SK-N-SH (cell line): Measurements from ENCODE around the gene NEK10. TPM values are rescaled to one million over a fixed set of nuclear protein-coding genes. Genes with fewer than 3 reads are reported as not detected.
A peak's percentile ranks its signal among the peaks of the same experiment; 100 is the strongest.

Experiments used
- CTCF ChIA-PET: fragments of 300-600, 350-600 bp; formaldehyde crosslinking; extraction: SDS; loops from one replicate; lab custom pipeline; 2021; lab: Yijun Ruan, JAX
- POLR2A ChIA-PET: fragments of 350-600 bp; sonication (Branson Sonifier 250); formaldehyde crosslinking; extraction: SDS; loops from one replicate; lab custom pipeline; 2020; ENCODE audit warnings: antibody characterized with exemption, inconsistent platforms; lab: Yijun Ruan, JAX
- DNase-seq: peaks from one replicate; pipeline ENCODE4 v3.0.0; 2012
- H2AFZ ChIP-seq: fragments of 200-600 bp; sonication (generic); 2 replicates; pipeline ENCODE4 v1.8.1; 2016; ENCODE audit warnings: antibody characterized with exemption, mild to moderate bottlenecking, low read depth
- H3F3A ChIP-seq: fragments of 200-600 bp; sonication (generic); replicated peaks from 2 replicates; pipeline ENCODE3; 2016; ENCODE audit warnings: antibody characterized with exemption, mild to moderate bottlenecking; ENCODE audit not compliant: insufficient read depth
- H3K27ac ChIP-seq, 2 experiments: fragments of 200-500 bp in 1 of 2; fragments of 200-600 bp in 1 of 2; sonication (Bioruptor generic) in 1 of 2; sonication (generic), shearing (Covaris generic) in 1 of 2; 2 replicates each; pipeline versions ENCODE4 v1.5.1 to v1.6.1; 2014 to 2016; ENCODE audit warnings: low read depth in 2 of 2, inconsistent platforms in 1 of 2, low read length in 1 of 2, mild to moderate bottlenecking in 1 of 2, mixed read lengths in 1 of 2
- H3K27me3 ChIP-seq: fragments of 200-600 bp; sonication (generic), shearing (Covaris generic); 2 replicates; pipeline ENCODE4 v1.6.1; 2016; ENCODE audit warnings: mixed run types; ENCODE audit not compliant: insufficient read depth
- H3K36me3 ChIP-seq, 2 experiments: fragments of 200-500 bp in 1 of 2; fragments of 200-600 bp in 1 of 2; sonication (Bioruptor generic) in 1 of 2; sonication (generic) in 1 of 2; replicated peaks in 1 of 2; 2 replicates each; pipeline versions ENCODE3 to v1.5.1; 2014 to 2016; ENCODE audit warnings: low read length in 1 of 2, mild to moderate bottlenecking in 1 of 2; ENCODE audit not compliant: insufficient read depth in 2 of 2, control insufficient read depth in 1 of 2
- H3K4me1 ChIP-seq, 2 experiments: fragments of 200-500 bp in 1 of 2; fragments of 200-600 bp in 1 of 2; sonication (Bioruptor generic) in 1 of 2; sonication (generic), shearing (Covaris generic) in 1 of 2; 2 replicates each; pipeline versions ENCODE4 v1.5.1 to v1.6.1; 2014 to 2016; ENCODE audit warnings: low read depth in 1 of 2, low read length in 1 of 2, mixed run types in 1 of 2; ENCODE audit not compliant: insufficient read depth in 2 of 2, control insufficient read depth in 1 of 2
- H3K4me2 ChIP-seq: fragments of 200-600 bp; sonication (generic), shearing (Covaris generic); 2 replicates; pipeline ENCODE4 v1.6.1; 2017; ENCODE audit warnings: mixed run types
- H3K4me3 ChIP-seq, 2 experiments: fragments of 200-500 bp in 1 of 2; fragments of 200-600 bp in 1 of 2; sonication (Bioruptor generic) in 1 of 2; sonication (generic), shearing (Covaris generic) in 1 of 2; 2 replicates each; pipeline versions ENCODE4 v1.5.1 to v1.8.1; 2014 to 2016; ENCODE audit warnings: low read depth in 2 of 2, inconsistent platforms in 1 of 2, low read length in 1 of 2, mild to moderate bottlenecking in 1 of 2, mixed read lengths in 1 of 2, moderate library complexity in 1 of 2
- H3K79me2 ChIP-seq: fragments of 200-600 bp; sonication (generic); 2 replicates; pipeline ENCODE4 v1.8.1; 2017; ENCODE audit warnings: mild to moderate bottlenecking; ENCODE audit not compliant: insufficient read depth
- H3K9ac ChIP-seq: fragments of 200-600 bp; sonication (generic); 2 replicates; pipeline ENCODE4 v1.6.1; 2017; ENCODE audit warnings: mixed run types
- H3K9me2 ChIP-seq: fragments of 200-600 bp; sonication (generic); 2 replicates; pipeline ENCODE4 v1.6.1; 2017; ENCODE audit warnings: mixed run types
- H3K9me3 ChIP-seq: fragments of 200-600 bp; sonication (generic); 2 replicates; pipeline ENCODE4 v1.6.1; 2017; ENCODE audit warnings: mixed run types, mild to moderate bottlenecking, moderate library complexity
- H4K20me1 ChIP-seq: fragments of 200-600 bp; sonication (generic); 2 replicates; pipeline ENCODE4 v1.6.1; 2017; ENCODE audit warnings: mild to moderate bottlenecking, mixed run types; ENCODE audit not compliant: insufficient read depth
- ELF1 ChIP-seq: IDR thresholded peaks from 2 replicates; pipeline ENCODE4 v1.4.0; 2012
- FOXM1 ChIP-seq: IDR thresholded peaks from 2 replicates; pipeline ENCODE4 v1.4.0; 2012; ENCODE audit warnings: low read depth, mild to moderate bottlenecking
- GATA2 ChIP-seq: sonication (generic); formaldehyde crosslinking; IDR thresholded peaks from 2 replicates; pipeline ENCODE4 v1.5.0; 2020; ENCODE audit warnings: mild to moderate bottlenecking, missing genetic modification reagents
- JUND ChIP-seq: IDR thresholded peaks from 2 replicates; pipeline ENCODE4 v1.4.0; 2012
- MXI1 ChIP-seq: IDR thresholded peaks from 2 replicates; pipeline ENCODE4 v1.6.1; 2012; ENCODE audit warnings: mild to moderate bottlenecking, low read depth, low read length, improper control_type of control experiment
- NFIC ChIP-seq: IDR thresholded peaks from 2 replicates; pipeline ENCODE4 v1.4.0; 2012; ENCODE audit warnings: borderline replicate concordance
- RAD21 ChIP-seq: IDR thresholded peaks from 2 replicates; pipeline ENCODE4 v1.6.1; 2012; ENCODE audit warnings: mild to moderate bottlenecking, low read length
- RFX5 ChIP-seq: IDR thresholded peaks from 2 replicates; pipeline ENCODE4 v1.6.1; 2012; ENCODE audit warnings: mild to moderate bottlenecking, improper control_type of control experiment, low read length
- SMC3 ChIP-seq: IDR thresholded peaks from 2 replicates; pipeline ENCODE4 v1.6.1; 2012; ENCODE audit warnings: low read depth, low read length, improper control_type of control experiment
- TCF12 ChIP-seq: IDR thresholded peaks from 2 replicates; pipeline ENCODE4 v1.4.0; 2012
- YY1 ChIP-seq: IDR thresholded peaks from 2 replicates; pipeline ENCODE4 v1.4.0; 2012; ENCODE audit warnings: low read depth, mild to moderate bottlenecking
- WGBS: methylation state at CpG from one replicate; pipeline ENCODE4 v1.1.6; 2017; ENCODE audit warnings: low lambda C conversion rate; 5-methylcytosine and 5-hydroxymethylcytosine counted together
- polyA plus RNA-seq, 3 experiments: library from polyadenylated mRNA; depleted of rRNA; stranded (reverse); fragments of >200 nt; gene quantifications; 2 replicates each; pipeline ENCODE4 v1.2.3, GENCODE V29; 2012
- TF ChIP-seq, protein P1 (sequence below): IDR thresholded peaks from 2 replicates; pipeline ENCODE4 v1.4.0; 2012; ENCODE audit warnings: low read depth, borderline replicate concordance
- TF ChIP-seq, protein P2 (sequence below): fragments of 200-600 bp; sonication (generic); IDR thresholded peaks from 2 replicates; pipeline ENCODE4 v1.6.1; 2017; ENCODE audit warnings: antibody characterized with exemption, mild to moderate bottlenecking, moderate library complexity

The NEK10 gene
- polyA plus RNA-seq, 1 of the 3 experiments (the other 2 are of a cell fraction) = 1.0 TPM

DNA sequence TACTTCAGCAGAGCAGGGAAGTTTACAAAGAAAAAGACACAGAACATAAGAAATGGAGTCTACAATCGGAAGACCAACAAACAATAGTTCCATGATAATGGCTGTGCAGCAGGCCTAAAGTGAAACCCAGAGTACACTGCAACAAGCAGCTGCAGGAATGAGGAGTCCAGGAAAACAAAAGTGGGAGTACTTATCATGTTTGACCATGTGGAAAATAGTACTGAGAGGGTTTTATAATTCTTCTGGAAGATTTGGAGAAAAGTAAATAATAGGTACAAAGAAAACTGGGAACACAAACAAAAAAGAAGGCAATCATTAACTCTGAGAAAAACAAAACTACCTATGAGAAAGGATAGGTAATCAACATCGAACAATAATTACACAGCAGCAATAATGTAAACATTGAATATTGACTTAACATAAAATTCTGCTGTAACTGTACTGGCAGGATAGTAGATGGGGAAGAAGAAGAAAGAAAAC lies 87.5 kb downstream of the NEK10 start:
- no peaks in the 10 kb centered on the region for H3K27me3 ChIP-seq
- no peak overlapping the region for H3K4me2 ChIP-seq
- DNase-seq = no peak
- no peaks in the 10 kb centered on the region for H3K9me3 ChIP-seq
- H2AFZ ChIP-seq = no peak overlapping the region
- no peaks in the 10 kb centered on the region for H3K36me3 ChIP-seq
- H4K20me1 ChIP-seq = no peaks in the 10 kb centered on the region
- CTCF ChIA-PET = no interaction called here
- H3F3A ChIP-seq = no peaks in the 10 kb centered on the region
- H3K9ac ChIP-seq = no peak overlapping the region
- no peak overlapping the region for H3K27ac ChIP-seq
- POLR2A ChIA-PET = no interaction called here
- no peaks in the 10 kb centered on the region for H3K4me1 ChIP-seq
- no peaks in the 10 kb centered on the region for H3K79me2 ChIP-seq
- WGBS = 79% methylated on average over 2 of the region's 2 CpGs
- no peak overlapping the region for H3K4me3 ChIP-seq
- no peaks in the 10 kb centered on the region; the same call in 1 of the 2 replicates for H3K9me2 ChIP-seq
- TF ChIP-seq JUND = no peak
- no peak for TF ChIP-seq MXI1
- no peak for TF ChIP-seq GATA2 (CRISPR knock-in tag)
- TF ChIP-seq ELF1 = no peak
- TF ChIP-seq, protein P1, sequence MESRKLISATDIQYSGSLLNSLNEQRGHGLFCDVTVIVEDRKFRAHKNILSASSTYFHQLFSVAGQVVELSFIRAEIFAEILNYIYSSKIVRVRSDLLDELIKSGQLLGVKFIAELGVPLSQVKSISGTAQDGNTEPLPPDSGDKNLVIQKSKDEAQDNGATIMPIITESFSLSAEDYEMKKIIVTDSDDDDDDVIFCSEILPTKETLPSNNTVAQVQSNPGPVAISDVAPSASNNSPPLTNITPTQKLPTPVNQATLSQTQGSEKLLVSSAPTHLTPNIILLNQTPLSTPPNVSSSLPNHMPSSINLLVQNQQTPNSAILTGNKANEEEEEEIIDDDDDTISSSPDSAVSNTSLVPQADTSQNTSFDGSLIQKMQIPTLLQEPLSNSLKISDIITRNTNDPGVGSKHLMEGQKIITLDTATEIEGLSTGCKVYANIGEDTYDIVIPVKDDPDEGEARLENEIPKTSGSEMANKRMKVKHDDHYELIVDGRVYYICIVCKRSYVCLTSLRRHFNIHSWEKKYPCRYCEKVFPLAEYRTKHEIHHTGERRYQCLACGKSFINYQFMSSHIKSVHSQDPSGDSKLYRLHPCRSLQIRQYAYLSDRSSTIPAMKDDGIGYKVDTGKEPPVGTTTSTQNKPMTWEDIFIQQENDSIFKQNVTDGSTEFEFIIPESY = no peak

DNA sequence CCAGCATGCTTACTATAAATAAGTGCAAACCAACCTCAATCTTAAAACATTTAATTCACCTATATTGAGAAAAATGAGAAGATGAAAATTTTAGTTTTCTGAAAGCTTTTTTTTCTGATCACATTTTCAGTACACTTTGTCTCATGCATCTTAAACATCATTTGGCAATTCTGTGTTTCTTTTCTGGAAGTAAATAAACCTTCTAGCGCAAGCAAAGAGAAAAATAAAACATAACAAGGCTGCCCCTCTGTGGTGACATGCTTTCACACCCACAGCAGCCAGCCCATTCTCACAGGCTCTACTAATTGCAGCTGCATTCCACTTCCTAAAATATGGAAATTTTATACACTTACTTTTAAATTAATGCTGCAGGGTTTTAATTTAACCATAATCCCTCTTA lies 90.1 kb downstream of the NEK10 start:
- ChIA-PET POLR2A (no interaction called here), CTCF (interaction anchor here (0.6 to 2.1 kb wide), 8 partner anchors 25 to 1631 kb away, joined by 3 to 20 read pairs (median 3); no protein-coding TSS in a partner anchor)
- TF ChIP-seq, protein P2, sequence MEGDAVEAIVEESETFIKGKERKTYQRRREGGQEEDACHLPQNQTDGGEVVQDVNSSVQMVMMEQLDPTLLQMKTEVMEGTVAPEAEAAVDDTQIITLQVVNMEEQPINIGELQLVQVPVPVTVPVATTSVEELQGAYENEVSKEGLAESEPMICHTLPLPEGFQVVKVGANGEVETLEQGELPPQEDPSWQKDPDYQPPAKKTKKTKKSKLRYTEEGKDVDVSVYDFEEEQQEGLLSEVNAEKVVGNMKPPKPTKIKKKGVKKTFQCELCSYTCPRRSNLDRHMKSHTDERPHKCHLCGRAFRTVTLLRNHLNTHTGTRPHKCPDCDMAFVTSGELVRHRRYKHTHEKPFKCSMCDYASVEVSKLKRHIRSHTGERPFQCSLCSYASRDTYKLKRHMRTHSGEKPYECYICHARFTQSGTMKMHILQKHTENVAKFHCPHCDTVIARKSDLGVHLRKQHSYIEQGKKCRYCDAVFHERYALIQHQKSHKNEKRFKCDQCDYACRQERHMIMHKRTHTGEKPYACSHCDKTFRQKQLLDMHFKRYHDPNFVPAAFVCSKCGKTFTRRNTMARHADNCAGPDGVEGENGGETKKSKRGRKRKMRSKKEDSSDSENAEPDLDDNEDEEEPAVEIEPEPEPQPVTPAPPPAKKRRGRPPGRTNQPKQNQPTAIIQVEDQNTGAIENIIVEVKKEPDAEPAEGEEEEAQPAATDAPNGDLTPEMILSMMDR = peak; percentile 50
- peak; percentile 71 for TF ChIP-seq RAD21
- no peak for TF ChIP-seq GATA2 (CRISPR knock-in tag)
- peak; percentile 32; the same call in 1 of the 2 replicates for TF ChIP-seq SMC3
- TF ChIP-seq RFX5 = no peak
- TF ChIP-seq YY1 = no peak
- no peak for TF ChIP-seq NFIC
- TF ChIP-seq FOXM1 = no peak
- no peak for TF ChIP-seq TCF12
- Histone ChIP-seq H2AFZ (no peak overlapping the region), H3F3A (no peaks in the 10 kb centered on the region), H3K27me3 (no peaks in the 10 kb centered on the region), H3K9me3 (no peaks in the 10 kb centered on the region), H4K20me1 (no peaks in the 10 kb centered on the region), H3K4me2 (no peak overlapping the region), H3K36me3 (no peaks in the 10 kb centered on the region), H3K27ac (no peak overlapping the region), H3K9ac (no peak overlapping the region), H3K4me1 (no peaks in the 10 kb centered on the region), H3K9me2 (no peaks in the 10 kb centered on the region), H3K4me3 (no peak overlapping the region), H3K79me2 (no peaks in the 10 kb centered on the region)
- 82% methylated on average over 1 of the region's 1 CpG for whole genome bisulfite sequencing
- peak; percentile 38 for DNase-seq
